Activated CD8-positive, alpha-beta memory T cell treated with anti-CD3 and anti-CD28 coated beads for 36 hours (primary cell): Measurements from ENCODE around the gene VRK3. TPM values are rescaled to one million over a fixed set of nuclear protein-coding genes. Genes with fewer than 3 reads are reported as not detected.

Source experiments
- CTCF ChIA-PET: fragments of 350-600 bp; sonication (Branson Sonifier 250); formaldehyde crosslinking; loops from one replicate; lab custom pipeline; 2021; ENCODE audit warnings: antibody characterized with exemption; lab: Charles Lee
- POLR2A ChIA-PET: fragments of 350-600 bp; sonication (Branson Sonifier 250); formaldehyde crosslinking; loops from one replicate; lab custom pipeline; 2021; ENCODE audit warnings: antibody characterized with exemption; lab: Charles Lee
- total RNA-seq, 2 experiments: library from RNA; stranded (reverse); gene quantifications; one replicate each; pipeline ENCODE4 v1.2.3, GENCODE V29; 2021

VRK3 gene
- total RNA-seq, 2 experiments from 2014 or later: 53.4 to 54.9 TPM

GRCh38 chr19:50000841-50001557 is 24.2 kb downstream of the VRK3 start:
- POLR2A ChIA-PET: no interaction called here
- CTCF ChIA-PET: no interaction called here

GRCh38 chr19:50000038-50000840 is 24.9 kb downstream of the VRK3 start:
- POLR2A ChIA-PET: no interaction called here
- CTCF ChIA-PET: no interaction called here

GRCh38 chr19:49999371-50000010 is 25.7 kb downstream of the VRK3 start:
- CTCF ChIA-PET: interaction anchor here (0.6 kb wide), 1 partner anchor 1246 kb away, joined by 3 read pairs; no protein-coding TSS in a partner anchor
- POLR2A ChIA-PET: no interaction called here

GRCh38 chr19:49997709-49998108 is 27.5 kb downstream of the VRK3 start:
- CTCF ChIA-PET: interaction anchor here (0.7 kb wide), 1 partner anchor 1745 kb away, joined by 3 read pairs; no protein-coding TSS in a partner anchor
- POLR2A ChIA-PET: no interaction called here

GRCh38 chr19:49988433-49988832 is 36.7 kb downstream of the VRK3 start:
- ChIA-PET POLR2A (interaction anchor here (0.5 to 0.6 kb wide), 2 partner anchors 31 to 51 kb away, joined by 3 to 4 read pairs; no protein-coding TSS in a partner anchor), CTCF (interaction anchor here (1.6 kb wide), 1 partner anchor 15 kb away, joined by 5 read pairs; no protein-coding TSS in a partner anchor)

- ChIA-PET CTCF (interaction anchor here (0.5 to 1.6 kb wide), 3 partner anchors 16 to 22 kb away, joined by 3 to 5 read pairs (median 3); no protein-coding TSS in a partner anchor), POLR2A (interaction anchor here (0.5 to 0.7 kb wide), 4 partner anchors 31 to 179 kb away, joined by 3 to 5 read pairs (median 4); no protein-coding TSS in a partner anchor)
Measured at GRCh38 chr19:49988007-49988406, 37.2 kb downstream of the VRK3 start.

- POLR2A ChIA-PET: interaction anchor here (0.5 to 0.7 kb wide), 3 partner anchors 58 to 178 kb away, joined by 3 to 5 read pairs (median 4); no protein-coding TSS in a partner anchor
- CTCF ChIA-PET: interaction anchor here (0.5 to 1.6 kb wide), 5 partner anchors 17 to 292 kb away, joined by 3 to 5 read pairs (median 3); no protein-coding TSS in a partner anchor
Measured at GRCh38 chr19:49987159-49987698, 37.9 kb downstream of the VRK3 start.

- ChIA-PET CTCF (interaction anchor here (0.7 to 3.9 kb wide), 3 partner anchors 33 to 136 kb away, joined by 3 to 27 read pairs (median 3); no protein-coding TSS in a partner anchor), POLR2A (no interaction called here)
Measured at GRCh38 chr19:49986354-49986753, 38.8 kb downstream of the VRK3 start.

- CTCF ChIA-PET: interaction anchor here (0.7 to 3.9 kb wide), 5 partner anchors 10 to 136 kb away, joined by 3 to 27 read pairs (median 3); no protein-coding TSS in a partner anchor
- POLR2A ChIA-PET: no interaction called here
Measured at GRCh38 chr19:49985871-49986270, 39.3 kb downstream of the VRK3 start.

GRCh38 chr19:49984491-49984890 is 40.7 kb downstream of the VRK3 start:
- POLR2A ChIA-PET: interaction anchor here (1.3 kb wide), 1 partner anchor 56 kb away, joined by 4 read pairs; the partner anchor contains the start of gene ATF5
- CTCF ChIA-PET: interaction anchor here (0.6 to 3.9 kb wide), 3 partner anchors 42 to 57 kb away, joined by 3 to 27 read pairs (median 4); no protein-coding TSS in a partner anchor

- CTCF ChIA-PET: interaction anchor here (0.6 to 3.9 kb wide), 7 partner anchors 9 to 56 kb away, joined by 3 to 27 read pairs (median 4); no protein-coding TSS in a partner anchor
- POLR2A ChIA-PET: no interaction called here
Measured at GRCh38 chr19:49983645-49984229, 41.4 kb downstream of the VRK3 start.

GRCh38 chr19:49981603-49982593 is 43.3 kb downstream of the VRK3 start:
- ChIA-PET CTCF (interaction anchor here (0.8 to 3.9 kb wide), 4 partner anchors 11 to 44 kb away, joined by 3 to 27 read pairs (median 4); no protein-coding TSS in a partner anchor), POLR2A (no interaction called here)

GRCh38 chr19:49978324-49978723 is 46.8 kb downstream of the VRK3 start:
- ChIA-PET POLR2A (no interaction called here), CTCF (no interaction called here)

GRCh38 chr19:49977881-49978280 is 47.3 kb downstream of the VRK3 start:
- POLR2A ChIA-PET: no interaction called here
- CTCF ChIA-PET: no interaction called here

GRCh38 chr19:49977076-49977475 is 48.1 kb downstream of the VRK3 start:
- ChIA-PET CTCF (no interaction called here), POLR2A (no interaction called here)

- ChIA-PET CTCF (interaction anchor here (1.2 kb wide), 1 partner anchor 9 kb away, joined by 3 read pairs; no protein-coding TSS in a partner anchor), POLR2A (no interaction called here)
Measured at GRCh38 chr19:49976496-49976895, 48.7 kb downstream of the VRK3 start.

GRCh38 chr19:49975051-49975450 is 50.1 kb downstream of the VRK3 start:
- CTCF ChIA-PET: interaction anchor here (0.6 to 1.2 kb wide), 2 partner anchors 10 to 284 kb away, joined by 3 read pairs; no protein-coding TSS in a partner anchor
- POLR2A ChIA-PET: no interaction called here
